NCI-H526 treated with DMSO at 0.1 percent for 48 hours (cell line): ENCODE measurements around the gene TMCO4.

Experiments
- DNase-seq: peaks from one replicate; lab custom pipeline; 2025; lab: John Stamatoyannopoulos, UW

Gene TMCO4

DNA sequence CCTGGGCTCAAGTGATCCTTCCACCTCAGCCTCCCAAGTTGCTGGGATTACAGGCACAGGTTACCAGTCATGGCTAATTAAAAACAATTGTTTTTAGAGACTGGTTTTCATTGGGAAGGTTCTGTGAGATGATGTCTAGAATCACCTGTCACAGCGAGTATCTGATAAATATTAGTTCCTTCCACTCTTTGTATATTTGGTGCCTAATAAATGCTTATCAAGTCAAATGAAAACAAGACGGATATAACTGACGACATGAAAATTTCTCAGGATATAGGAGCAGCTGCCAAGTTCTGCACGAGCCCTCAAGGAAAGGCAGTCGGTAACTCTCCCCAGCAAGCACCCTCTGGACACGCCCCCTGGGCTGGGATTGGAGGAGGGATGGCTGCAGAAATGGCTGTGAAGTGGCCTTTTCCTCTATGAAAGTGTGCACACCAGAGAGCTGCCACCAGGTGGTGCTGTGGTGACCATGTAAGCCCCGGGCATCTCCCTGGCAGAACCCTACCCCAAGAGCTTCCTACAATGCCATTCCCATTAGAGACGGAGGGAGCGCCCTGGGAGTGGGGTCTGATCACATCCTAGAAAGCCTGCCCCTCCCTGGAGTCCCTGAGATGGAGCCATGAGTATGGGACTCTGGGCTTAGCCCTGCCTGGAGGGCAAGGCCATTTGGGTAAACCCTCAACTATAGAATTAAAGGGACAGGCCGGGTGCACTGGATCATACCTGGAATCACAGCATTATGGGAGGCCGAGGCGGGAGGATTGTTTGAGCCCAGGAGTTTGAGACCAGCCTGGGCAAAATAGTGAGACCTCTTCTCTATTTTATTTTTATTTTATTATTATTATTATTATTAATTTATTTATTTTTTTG, 84.1 kb downstream of the TMCO4 start:
- DNase-seq: peak; percentile 54

DNA sequence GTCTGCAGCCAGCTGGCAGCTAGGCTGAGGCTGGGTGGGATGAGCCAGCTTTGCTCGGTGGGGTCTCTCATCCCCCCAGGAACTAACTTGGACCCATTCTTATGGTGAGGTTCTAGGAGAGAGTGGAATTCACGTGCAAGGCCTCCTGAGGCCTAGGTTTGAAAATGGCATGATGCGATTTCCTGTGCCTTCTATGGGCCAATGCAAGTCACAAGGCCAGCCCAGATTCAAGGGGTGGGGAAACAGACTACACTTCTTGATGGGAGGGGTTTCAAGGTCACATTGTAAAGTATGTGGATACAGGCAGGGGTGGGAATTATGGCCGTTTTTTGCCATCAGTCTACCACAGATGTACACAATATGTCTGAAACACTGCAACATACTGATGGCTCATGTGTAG, 86.8 kb downstream of the TMCO4 start:
- no peak for DNase-seq

GRCh38 chr1:19710825-19711611, 88.7 kb downstream of the TMCO4 start:
- no peak for DNase-seq

- no peak for DNase-seq
These were observed 90.4 kb downstream of the TMCO4 start for GRCh38 chr1:19709260-19709793.

DNA sequence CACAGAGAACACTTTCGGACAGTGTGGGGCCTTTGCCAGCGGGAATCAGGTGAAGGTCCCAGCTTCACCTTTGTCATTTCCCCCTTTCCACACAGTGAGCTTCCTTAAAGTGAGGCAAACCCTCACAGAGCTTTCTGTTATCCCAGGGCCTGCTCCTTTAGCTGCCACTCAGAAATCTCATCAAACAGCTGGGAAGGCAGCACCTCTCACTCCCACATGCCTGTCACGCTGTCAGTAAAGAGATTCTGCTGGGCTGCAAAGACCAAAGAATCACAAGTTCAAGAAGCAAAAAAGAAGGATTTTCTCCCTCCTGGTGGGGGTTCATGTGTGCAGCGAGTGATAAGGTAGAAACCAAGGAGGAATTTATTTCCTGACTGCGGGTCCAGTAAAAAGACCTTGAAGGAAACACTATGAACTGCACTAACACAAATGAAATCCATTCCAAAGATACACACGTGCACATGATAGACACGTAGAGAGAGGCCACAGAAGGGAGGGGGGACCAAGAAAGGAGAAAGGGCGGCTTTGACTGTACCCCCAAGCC, 91.1 kb downstream of the TMCO4 start:
- no peak for DNase-seq

DNA sequence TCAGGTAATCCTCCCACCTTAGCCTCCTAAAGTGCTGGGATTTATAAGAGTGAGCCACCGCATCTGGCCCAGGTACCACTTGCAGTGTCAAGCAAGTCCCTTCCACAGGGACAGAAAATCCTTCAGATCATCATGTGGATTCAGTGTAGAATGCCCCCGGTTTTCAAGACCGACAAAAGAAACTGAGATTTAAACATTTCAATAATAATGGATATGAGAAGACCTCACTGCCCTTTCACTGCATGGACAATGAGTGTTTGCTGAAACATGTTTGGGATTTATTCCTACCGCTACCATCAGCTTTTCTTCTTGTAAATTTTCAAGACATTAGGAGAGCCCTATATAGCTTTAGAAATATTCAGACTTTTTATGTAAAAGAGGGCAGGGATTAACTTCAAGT, 93.6 kb downstream of the TMCO4 start:
- no peak for DNase-seq

DNA sequence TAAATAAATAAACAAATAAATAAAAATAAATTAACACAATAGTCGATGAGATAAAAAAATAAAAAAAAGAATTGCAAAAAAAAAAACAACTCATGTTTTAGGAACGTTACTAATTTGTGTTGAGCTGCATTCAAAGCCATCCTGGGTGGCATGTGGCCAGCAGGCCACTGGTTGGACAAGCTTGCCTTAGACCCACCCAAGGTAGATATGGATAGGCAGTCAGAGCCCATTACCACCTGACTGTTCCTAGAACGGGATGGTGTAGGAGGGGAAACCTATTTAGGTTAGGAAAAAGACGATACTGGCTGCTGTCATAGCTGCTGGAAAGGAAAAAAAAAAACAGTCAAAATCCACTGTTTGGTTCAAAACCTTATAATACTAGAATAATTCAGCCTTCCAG, 94.3 kb downstream of the TMCO4 start:
- no peak for DNase-seq

DNA sequence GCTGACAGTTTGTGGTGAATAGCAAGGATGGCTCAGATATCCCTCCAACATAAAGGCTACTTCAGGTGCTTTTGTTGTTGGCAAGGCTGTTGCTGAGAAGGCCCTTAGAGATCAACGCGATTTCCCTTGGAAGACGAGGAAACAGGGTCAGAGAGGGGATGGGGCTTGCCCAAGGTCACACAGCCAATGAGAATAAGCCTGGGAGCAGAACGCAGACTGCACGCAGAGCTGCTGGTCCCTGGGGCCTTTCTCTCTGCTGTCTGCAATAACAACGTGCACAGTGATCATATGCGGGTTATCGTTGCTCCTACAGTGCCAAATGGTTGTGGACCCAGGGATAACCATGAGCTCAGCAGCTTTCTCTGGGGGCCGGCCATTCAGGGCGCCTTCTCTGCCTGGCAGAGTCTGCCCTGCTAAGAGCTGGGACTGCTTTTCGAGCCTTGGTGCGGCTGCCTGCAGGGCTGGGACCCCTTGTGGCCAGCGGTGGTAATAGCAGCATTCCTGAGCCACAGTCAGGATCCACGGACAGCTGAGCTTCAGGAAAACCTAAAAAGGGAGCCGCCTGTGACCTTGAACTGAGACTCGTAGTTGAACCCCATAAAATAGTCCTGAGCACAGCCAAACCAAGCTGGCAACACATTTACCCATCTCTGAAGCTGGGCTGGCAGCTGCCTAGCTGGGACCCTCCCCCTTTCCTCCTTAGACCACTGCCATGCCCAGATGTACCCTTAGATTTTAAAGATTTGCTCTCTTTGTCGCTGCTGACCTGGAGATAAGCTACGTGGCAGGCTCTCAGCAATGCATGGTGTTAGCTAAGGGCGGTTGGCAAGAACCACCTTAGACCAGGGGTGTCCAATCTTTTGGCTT, 95.2 kb downstream of the TMCO4 start:
- DNase-seq: no peak

GRCh38 chr1:19703280-19703679, 96.4 kb downstream of the TMCO4 start:
- no peak for DNase-seq

DNA sequence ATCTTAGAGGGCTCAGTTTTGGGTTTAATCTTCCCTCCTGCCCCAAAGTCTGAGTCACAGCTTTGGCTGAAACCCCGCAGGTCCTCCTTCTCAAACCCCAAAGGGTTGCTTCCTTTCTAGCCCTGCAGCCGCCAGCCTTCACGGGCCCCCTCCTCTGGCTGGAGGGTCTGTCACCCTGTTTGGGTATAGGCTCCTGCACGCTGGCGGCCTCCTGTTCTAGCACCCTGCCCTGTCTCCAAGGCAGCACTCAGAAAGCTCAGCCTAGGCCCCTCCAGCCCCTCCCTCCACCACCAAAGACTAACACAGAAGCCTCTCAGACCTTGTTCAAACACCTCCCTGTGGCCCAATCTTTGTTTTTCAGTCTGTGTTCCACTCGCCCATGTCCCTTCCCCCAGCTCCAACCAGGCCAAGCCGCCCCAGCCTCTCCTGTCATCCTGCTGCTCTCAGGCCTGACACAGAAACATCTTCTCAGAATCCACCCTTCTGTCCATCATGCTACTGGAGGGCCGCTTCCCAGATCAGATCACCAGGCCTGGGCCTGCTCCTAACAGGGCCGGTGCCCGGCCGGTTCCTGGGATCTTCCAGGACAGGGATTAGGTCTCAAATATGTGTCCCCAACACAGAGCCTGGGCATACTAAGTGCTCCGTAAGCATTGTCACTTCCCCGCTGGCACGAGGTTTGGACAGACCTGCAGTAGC, 99.5 kb downstream of the TMCO4 start:
- DNase-seq: no peak

- DNase-seq: no peak
These were observed 101.5 kb downstream of the TMCO4 start for GRCh38 chr1:19698181-19698580.

- DNase-seq: no peak
These were observed 102.9 kb downstream of the TMCO4 start for GRCh38 chr1:19696820-19697219.

- no peak for DNase-seq
These were observed 103.9 kb downstream of the TMCO4 start for GRCh38 chr1:19695772-19696171.

- no peak for DNase-seq
These were observed 105.4 kb downstream of the TMCO4 start for GRCh38 chr1:19694298-19694697.

- DNase-seq: no peak
These were observed 109.4 kb downstream of the TMCO4 start for GRCh38 chr1:19690342-19690741.

- no peak for DNase-seq
These were observed 109.9 kb downstream of the TMCO4 start for GRCh38 chr1:19689856-19690255.

DNA sequence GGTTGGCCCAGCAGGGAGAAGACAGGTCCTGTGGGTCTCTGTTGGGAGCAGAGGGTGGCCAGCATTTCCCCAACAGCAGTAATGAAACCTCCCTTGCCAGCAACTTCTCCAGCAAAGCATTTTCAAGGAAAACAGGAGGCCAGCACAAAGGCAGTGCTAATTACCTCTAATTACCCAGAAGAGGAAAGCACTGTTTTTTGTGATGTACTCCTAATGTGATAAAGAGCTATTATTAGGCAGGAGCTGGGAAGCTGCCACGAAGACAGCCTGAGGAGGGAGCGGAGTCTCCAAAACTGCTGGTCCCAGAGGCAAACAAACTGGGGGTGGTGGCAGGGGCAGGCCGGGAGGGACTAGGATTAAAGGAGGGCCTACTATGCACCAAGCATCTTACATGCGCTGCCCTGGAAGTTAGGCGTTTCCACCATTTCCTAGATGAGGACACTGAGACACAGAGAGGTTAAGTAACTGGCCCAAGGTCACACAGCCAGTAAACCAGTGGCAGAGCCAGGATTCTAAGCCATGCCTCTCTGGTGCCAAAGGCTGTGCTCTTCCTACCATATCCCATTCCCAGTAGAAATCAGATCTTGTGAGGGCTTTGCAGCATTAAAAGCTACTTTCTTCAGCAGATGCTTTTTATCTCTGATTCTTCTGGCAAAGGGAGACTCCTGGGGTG, 110.5 kb downstream of the TMCO4 start:
- DNase-seq: no peak

DNA sequence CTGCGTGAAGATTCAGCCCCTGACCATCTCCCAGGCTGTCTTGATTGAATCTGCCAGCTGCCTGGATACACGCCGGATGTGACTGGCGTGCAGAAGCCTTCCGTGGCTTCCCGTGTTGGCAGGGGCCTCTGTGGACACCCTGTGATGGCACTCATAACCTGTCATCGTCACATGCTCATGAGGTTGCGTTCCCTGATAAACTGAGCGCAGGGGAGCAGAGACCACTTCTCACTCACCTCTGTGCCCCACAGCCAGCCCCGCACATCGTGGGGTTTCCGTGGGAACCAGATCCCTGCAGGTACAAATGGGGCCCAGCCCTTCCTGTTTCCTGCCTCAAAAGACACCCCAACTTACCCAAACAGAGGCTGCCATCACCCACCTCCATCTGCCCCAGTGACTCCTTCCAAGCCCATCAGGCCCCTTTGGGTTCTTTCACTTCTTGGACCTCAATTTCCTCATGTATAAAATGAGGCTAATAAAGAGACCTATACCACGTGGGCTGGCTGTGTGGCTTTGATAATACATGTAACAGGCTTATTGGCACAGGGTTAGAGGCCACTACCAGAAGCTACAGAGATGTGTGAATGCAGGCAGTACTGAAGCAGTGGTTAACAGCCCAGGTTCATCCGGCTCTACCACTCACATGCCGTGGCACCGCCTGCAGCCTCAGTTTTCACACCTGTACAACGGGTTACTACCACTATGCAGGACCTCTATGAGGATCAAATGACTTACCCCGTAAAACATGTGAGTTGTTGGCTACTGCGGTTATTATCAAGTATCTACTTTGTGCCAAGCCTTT, 111.5 kb downstream of the TMCO4 start:
- DNase-seq: no peak

GRCh38 chr1:19687414-19687813, 112.3 kb downstream of the TMCO4 start:
- no peak for DNase-seq

- DNase-seq: no peak
These were observed 113.7 kb downstream of the TMCO4 start for GRCh38 chr1:19685994-19686393.
